ENCODE measurements around the gene ZNF211. TPM values are rescaled to one million over a fixed set of nuclear protein-coding genes. Genes with fewer than 3 reads are reported as not detected.

The ZNF211 gene
- polyA plus RNA-seq, 1 experiment = 14.4 TPM

DNA sequence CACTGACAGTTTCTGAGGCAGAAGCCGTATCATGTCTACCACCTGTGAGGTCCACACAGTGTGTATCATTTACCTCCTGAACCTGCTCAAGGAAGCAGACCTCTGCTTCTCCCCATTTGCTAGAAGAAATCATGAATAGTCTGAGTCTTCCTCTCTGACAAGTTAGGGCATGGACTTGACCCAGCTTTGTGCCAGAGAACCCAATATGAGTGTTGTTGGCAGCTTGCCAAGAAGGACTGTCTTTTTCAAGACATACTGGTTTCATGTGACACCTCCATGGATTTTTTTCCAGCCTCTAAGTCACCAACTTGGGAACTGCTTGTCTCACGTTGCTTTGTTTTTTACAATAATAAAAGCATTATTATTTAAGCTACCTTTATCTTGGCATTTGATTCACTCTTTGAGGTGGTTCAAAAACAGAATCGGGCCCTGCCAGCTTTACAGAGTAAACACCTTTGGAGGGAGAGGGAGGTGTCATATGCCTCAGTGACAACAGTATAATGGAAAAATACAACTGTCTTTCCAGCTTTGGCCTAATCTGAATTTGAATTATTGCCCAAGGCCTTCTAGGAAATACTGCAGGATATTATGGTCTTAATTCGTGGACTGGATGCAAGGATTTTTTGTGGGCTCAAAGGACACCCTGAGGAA lies 9.6 kb downstream of the ZNF211 start:
- TF ChIP-seq, protein P1, sequence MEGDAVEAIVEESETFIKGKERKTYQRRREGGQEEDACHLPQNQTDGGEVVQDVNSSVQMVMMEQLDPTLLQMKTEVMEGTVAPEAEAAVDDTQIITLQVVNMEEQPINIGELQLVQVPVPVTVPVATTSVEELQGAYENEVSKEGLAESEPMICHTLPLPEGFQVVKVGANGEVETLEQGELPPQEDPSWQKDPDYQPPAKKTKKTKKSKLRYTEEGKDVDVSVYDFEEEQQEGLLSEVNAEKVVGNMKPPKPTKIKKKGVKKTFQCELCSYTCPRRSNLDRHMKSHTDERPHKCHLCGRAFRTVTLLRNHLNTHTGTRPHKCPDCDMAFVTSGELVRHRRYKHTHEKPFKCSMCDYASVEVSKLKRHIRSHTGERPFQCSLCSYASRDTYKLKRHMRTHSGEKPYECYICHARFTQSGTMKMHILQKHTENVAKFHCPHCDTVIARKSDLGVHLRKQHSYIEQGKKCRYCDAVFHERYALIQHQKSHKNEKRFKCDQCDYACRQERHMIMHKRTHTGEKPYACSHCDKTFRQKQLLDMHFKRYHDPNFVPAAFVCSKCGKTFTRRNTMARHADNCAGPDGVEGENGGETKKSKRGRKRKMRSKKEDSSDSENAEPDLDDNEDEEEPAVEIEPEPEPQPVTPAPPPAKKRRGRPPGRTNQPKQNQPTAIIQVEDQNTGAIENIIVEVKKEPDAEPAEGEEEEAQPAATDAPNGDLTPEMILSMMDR (IDR thresholded peaks at IDR 0.05; ENCODE audit: low read depth, low read length) = no peak
- POLR2A ChIA-PET = interaction anchor here (0.6 kb wide), 1 partner anchor 541 kb away, joined by 4 read pairs; the partner anchor contains the start of gene ZNF274
- CTCF ChIA-PET = no interaction called here
- DNase-seq (ENCODE audit: low read depth, low spot score) = no peak
- Histone ChIP-seq H3K4me3 (ENCODE audit: low read depth, low read length) (no peak overlapping the region), H3K9me3 (ENCODE audit: control insufficient read depth, insufficient read depth, low read length) (peaks cover 33% of the 10 kb centered on the region; the same call in 1 of the 2 replicates), H3K27ac (ENCODE audit: low read depth, low read length) (no peak overlapping the region), H3K27me3 (ENCODE audit: control insufficient read depth, insufficient read depth, low read length) (no peaks in the 10 kb centered on the region)

DNA sequence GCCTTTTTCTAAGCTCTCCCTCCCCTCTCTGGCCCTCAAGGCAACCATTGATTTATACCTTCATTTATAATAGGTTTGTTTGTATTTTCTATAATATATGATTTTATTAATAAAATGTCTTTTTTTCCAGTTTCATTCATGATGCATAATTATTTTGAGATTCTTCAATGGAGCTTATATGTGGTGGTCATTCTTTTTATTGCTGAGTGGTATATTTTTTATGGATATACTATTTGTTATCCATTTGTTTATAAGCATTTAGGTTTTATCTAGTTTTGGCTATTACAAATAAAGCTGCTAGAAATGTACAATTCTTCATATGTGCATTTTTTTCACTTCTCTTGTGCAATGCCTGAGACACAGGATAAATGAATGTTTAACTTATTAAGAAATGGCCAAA lies 10.8 kb downstream of the ZNF211 start:
- Histone ChIP-seq H3K27ac (ENCODE audit: low read depth, low read length) (no peak overlapping the region), H3K27me3 (ENCODE audit: control insufficient read depth, insufficient read depth, low read length) (no peaks in the 10 kb centered on the region), H3K9me3 (ENCODE audit: control insufficient read depth, insufficient read depth, low read length) (peaks cover 29% of the 10 kb centered on the region; the same call in 1 of the 2 replicates), H3K4me3 (ENCODE audit: low read depth, low read length) (no peak overlapping the region)
- DNase-seq (ENCODE audit: low read depth, low spot score) = no peak
- TF ChIP-seq, protein P1 (IDR thresholded peaks at IDR 0.05; ENCODE audit: low read depth, low read length) = no peak
- ChIA-PET CTCF (no interaction called here), POLR2A (no interaction called here)

DNA sequence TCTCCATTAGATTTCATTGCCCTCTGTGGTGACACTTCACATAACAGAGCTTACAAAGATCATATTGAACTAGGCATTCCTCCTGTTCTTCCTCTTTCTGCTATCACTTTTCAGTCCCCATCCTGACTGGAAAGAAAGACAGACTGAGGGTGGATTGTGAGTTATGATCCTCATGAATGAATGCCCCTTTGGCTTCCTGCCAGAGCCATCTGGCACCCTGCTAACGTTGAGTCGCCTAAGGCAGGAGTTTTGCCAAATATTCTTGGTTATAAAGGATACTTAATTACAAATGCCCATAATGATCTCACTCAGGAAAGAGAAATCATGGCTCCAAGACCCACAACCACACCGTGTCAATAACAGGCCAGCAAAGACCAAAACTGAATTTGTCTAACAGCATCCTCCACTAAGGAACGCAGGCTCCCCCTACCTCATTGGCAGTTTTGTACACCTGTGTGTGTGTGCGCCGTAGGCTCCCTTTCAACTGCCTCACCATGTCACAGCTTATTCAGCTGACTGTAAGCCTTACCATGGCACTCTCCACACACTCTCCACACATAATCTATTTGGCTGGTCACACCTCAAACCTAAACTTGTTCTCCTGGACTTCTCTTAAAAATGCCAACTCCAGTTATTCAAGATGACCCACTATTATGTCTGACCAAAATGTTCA lies 15.5 kb downstream of the ZNF211 start:
- TF ChIP-seq, protein P1 (IDR thresholded peaks at IDR 0.05; ENCODE audit: low read depth, low read length) = no peak
- Histone ChIP-seq H3K27ac (ENCODE audit: low read depth, low read length) (no peak overlapping the region), H3K9me3 (ENCODE audit: control insufficient read depth, insufficient read depth, low read length) (peaks cover 3% of the 10 kb centered on the region; the same call in 1 of the 2 replicates), H3K27me3 (ENCODE audit: control insufficient read depth, insufficient read depth, low read length) (peaks cover 3% of the 10 kb centered on the region), H3K4me3 (ENCODE audit: low read depth, low read length) (no peak overlapping the region)
- CTCF ChIA-PET = no interaction called here
- POLR2A ChIA-PET = no interaction called here
- no peak for DNase-seq (ENCODE audit: low read depth, low spot score)

DNA sequence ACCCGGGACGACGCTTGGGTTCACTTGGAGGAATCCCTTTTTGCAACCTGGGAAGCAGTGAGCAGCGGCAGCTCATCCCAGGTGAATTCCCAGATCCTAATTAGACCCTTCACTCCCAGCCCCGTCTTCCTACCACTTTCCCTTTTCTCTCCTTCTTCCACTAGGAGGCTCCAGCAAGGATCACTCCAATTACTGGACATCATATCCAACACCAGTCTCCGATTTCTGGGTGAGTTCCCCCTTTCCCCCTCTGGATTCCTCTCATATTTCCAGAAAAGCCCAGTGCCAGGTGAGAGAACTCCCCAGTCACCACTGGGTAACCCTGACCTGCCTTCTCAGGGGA lies 18.7 kb downstream of the ZNF211 start:
- Histone ChIP-seq H3K4me3 (ENCODE audit: low read depth, low read length) (no peak overlapping the region), H3K9me3 (ENCODE audit: control insufficient read depth, insufficient read depth, low read length) (peaks cover 3% of the 10 kb centered on the region; the same call in 1 of the 2 replicates), H3K27ac (ENCODE audit: low read depth, low read length) (no peak overlapping the region), H3K27me3 (ENCODE audit: control insufficient read depth, insufficient read depth, low read length) (peaks cover 3% of the 10 kb centered on the region)
- TF ChIP-seq, protein P1 (IDR thresholded peaks at IDR 0.05; ENCODE audit: low read depth, low read length) = peak; percentile 12; the same call in 1 of the 2 replicates
- CTCF ChIA-PET = no interaction called here
- no peak for DNase-seq (ENCODE audit: low read depth, low spot score)
- POLR2A ChIA-PET = no interaction called here

DNA sequence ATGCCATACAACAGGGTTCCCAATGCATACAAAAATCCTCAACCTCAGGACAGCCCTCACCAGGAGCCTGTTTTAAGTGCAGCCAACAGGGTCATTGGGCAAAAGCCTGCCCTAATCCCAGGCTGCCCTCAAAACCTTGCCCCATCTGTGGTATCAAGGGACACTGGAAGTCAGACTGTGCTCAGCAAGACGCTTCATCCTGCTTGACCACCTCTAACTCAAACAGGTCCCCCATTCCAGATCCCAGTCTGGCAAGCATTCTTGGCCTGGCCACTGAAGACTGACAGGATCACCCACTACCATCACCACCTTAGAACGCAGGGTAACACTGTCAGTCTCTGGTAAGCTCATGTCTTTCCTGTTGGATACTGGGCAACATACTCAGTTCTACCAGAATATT lies 20.7 kb downstream of the ZNF211 start:
- DNase-seq (ENCODE audit: low read depth, low spot score) = no peak
- ChIA-PET CTCF (no interaction called here), POLR2A (no interaction called here)
- H3K27ac ChIP-seq (ENCODE audit: low read depth, low read length) = no peak overlapping the region
- peaks cover 3% of the 10 kb centered on the region for H3K27me3 ChIP-seq (ENCODE audit: control insufficient read depth, insufficient read depth, low read length)
- no peak overlapping the region for H3K4me3 ChIP-seq (ENCODE audit: low read depth, low read length)
- TF ChIP-seq, protein P1 (IDR thresholded peaks at IDR 0.05; ENCODE audit: low read depth, low read length) = no peak
- peaks cover 3% of the 10 kb centered on the region; the same call in 1 of the 2 replicates for H3K9me3 ChIP-seq (ENCODE audit: control insufficient read depth, insufficient read depth, low read length)

Measured in AG04450 (cell line).